Measurements from ENCODE around the gene ATXN1.

GRCh38 chr6:16736856-16737775, 24.1 kb downstream of the ATXN1 start:
- TF ChIP-seq, protein P1, sequence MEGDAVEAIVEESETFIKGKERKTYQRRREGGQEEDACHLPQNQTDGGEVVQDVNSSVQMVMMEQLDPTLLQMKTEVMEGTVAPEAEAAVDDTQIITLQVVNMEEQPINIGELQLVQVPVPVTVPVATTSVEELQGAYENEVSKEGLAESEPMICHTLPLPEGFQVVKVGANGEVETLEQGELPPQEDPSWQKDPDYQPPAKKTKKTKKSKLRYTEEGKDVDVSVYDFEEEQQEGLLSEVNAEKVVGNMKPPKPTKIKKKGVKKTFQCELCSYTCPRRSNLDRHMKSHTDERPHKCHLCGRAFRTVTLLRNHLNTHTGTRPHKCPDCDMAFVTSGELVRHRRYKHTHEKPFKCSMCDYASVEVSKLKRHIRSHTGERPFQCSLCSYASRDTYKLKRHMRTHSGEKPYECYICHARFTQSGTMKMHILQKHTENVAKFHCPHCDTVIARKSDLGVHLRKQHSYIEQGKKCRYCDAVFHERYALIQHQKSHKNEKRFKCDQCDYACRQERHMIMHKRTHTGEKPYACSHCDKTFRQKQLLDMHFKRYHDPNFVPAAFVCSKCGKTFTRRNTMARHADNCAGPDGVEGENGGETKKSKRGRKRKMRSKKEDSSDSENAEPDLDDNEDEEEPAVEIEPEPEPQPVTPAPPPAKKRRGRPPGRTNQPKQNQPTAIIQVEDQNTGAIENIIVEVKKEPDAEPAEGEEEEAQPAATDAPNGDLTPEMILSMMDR (optimal IDR thresholded peaks at IDR 0.05 in 1 of 3, IDR thresholded peaks at IDR 0.05 in 1 of 3, conservative IDR thresholded peaks at IDR 0.05 in 1 of 3; ENCODE audit: extremely low read depth in 1 of 3, insufficient read depth in 2 of 3, low read length in 3 of 3) = no peak
- no peak for TF ChIP-seq EZH2 (IDR thresholded peaks at IDR 0.05; ENCODE audit: low read length)

Data from keratinocyte (primary cell).